ENCODE results near the gene F11R.
"Not testable (repeated sequence)": the region's sequence is repeated elsewhere in the genome, so short reads cannot be mapped to it uniquely, and the experiment has no call there.

The F11R gene

GRCh38 chr1:160992036-160992435 lies 28.9 kb downstream of the F11R start:
- H3K36me3 ChIP-seq (ENCODE audit: control insufficient read depth, insufficient read depth, low read length); H3K4me3 ChIP-seq (ENCODE audit: extremely low read depth, insufficient read depth, low read length, poor library complexity, severe bottlenecking); H3K9me3 ChIP-seq (ENCODE audit: control insufficient read depth, low read length); H3K4me1 ChIP-seq (ENCODE audit: control insufficient read depth, insufficient read depth, low read length, poor library complexity, severe bottlenecking); H3K27ac ChIP-seq (ENCODE audit: low read depth, low read length, severe bottlenecking): not testable (repeated sequence)
- WGBS, 2 experiments (ENCODE audit: insufficient coverage in 2 of 2), result 100% methylated on average over 1 to 3 of the region's 4 CpGs

GRCh38 chr1:160987359-160988050 lies 33.4 kb downstream of the F11R start:
- no peaks in the 10 kb centered on the region for H3K4me1 ChIP-seq (ENCODE audit: control insufficient read depth, insufficient read depth, low read length, poor library complexity, severe bottlenecking)
- no peak overlapping the region for H3K27ac ChIP-seq (ENCODE audit: low read depth, low read length, severe bottlenecking)
- no peaks in the 10 kb centered on the region for H3K36me3 ChIP-seq (ENCODE audit: control insufficient read depth, insufficient read depth, low read length)
- WGBS, 2 experiments (ENCODE audit: insufficient coverage in 2 of 2), result 44 to 45% methylated on average over 8 of the region's 8 CpGs
- no peak overlapping the region for H3K4me3 ChIP-seq (ENCODE audit: extremely low read depth, insufficient read depth, low read length, poor library complexity, severe bottlenecking)
- H3K9me3 ChIP-seq (ENCODE audit: control insufficient read depth, low read length), result no peaks in the 10 kb centered on the region

GRCh38 chr1:160985723-160986122 lies 35.2 kb downstream of the F11R start:
- H3K36me3 ChIP-seq (ENCODE audit: control insufficient read depth, insufficient read depth, low read length), result no peaks in the 10 kb centered on the region
- no peak overlapping the region for H3K4me3 ChIP-seq (ENCODE audit: extremely low read depth, insufficient read depth, low read length, poor library complexity, severe bottlenecking)
- no peak overlapping the region for H3K27ac ChIP-seq (ENCODE audit: low read depth, low read length, severe bottlenecking)
- peaks cover 2% of the 10 kb centered on the region for H3K4me1 ChIP-seq (ENCODE audit: control insufficient read depth, insufficient read depth, low read length, poor library complexity, severe bottlenecking)
- WGBS, 2 experiments (ENCODE audit: insufficient coverage in 2 of 2), result 95 to 100% methylated on average over 1 to 2 of the region's 4 CpGs
- no peaks in the 10 kb centered on the region for H3K9me3 ChIP-seq (ENCODE audit: control insufficient read depth, low read length)

DNA sequence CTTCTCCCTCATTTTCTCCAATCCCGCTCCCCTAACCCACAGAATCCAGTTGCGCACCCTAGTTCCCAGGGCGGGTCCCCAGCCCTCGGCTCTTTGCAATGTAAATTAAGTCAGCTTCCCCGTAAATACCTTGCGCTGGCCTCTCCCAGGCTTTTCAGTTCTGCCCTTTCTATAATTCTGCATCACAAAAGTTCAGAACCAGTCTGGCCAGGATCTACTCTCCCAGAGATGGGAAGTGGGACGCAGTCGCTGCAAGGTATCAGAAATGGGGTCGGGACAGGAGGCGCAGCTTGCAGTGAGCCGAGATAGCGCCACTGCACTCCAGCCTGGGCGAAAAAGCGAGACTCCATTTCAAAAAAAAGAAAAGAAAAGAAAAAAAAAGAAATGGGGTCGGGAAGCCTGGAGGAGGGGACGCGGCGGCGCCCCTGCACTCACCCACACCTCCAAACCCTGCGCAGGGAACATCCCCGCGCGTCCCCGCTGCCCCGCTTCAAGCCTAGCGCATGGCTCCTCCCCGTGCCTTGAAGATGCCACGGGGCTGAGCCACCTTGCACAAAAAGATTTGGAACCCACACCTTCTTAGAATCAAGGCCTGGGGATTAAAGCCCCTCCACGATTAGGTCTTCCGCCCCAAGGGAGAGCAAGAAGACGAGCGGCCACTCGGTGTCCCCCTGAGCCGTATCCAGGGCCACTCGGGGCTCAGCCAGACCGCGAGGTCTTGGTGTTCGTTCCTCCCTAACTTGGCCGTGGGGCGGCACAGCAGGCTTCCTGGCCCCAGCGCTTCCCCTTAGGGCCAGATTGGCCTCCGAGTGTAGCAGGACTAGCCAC lies 39.2 kb downstream of the F11R start:
- peak overlapping the region; percentile 1 for H3K4me3 ChIP-seq (ENCODE audit: extremely low read depth, insufficient read depth, low read length, poor library complexity, severe bottlenecking)
- 27 to 38% methylated on average over 30 to 32 of the region's 42 CpGs for WGBS, 2 experiments (ENCODE audit: insufficient coverage in 2 of 2)
- H3K36me3 ChIP-seq (ENCODE audit: control insufficient read depth, insufficient read depth, low read length), result no peaks in the 10 kb centered on the region
- no peaks in the 10 kb centered on the region for H3K9me3 ChIP-seq (ENCODE audit: control insufficient read depth, low read length)
- H3K4me1 ChIP-seq (ENCODE audit: control insufficient read depth, insufficient read depth, low read length, poor library complexity, severe bottlenecking), result peaks cover 2% of the 10 kb centered on the region
- no peak overlapping the region for H3K27ac ChIP-seq (ENCODE audit: low read depth, low read length, severe bottlenecking)

DNA sequence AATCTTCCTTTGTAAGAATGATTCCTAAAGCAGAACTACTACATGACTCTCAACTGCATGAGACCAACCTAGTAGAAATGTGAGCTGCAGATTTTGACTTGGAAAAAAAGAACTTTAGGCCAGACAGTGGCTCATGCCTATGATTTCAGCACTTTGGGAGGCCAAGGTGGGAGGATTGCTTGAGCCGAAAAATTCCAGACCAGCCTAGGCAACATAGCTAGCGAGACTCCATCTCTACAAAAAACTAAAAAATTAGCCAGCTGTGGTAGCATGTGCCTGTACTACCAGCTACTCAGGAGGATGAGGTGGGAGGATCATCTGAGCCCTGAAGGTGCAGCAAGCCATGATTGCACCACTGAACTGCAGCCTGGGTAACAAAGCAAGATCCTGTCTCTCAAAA lies 41.7 kb downstream of the F11R start:
- Histone ChIP-seq H3K27ac (ENCODE audit: low read depth, low read length, severe bottlenecking) (no peak overlapping the region), H3K9me3 (ENCODE audit: control insufficient read depth, low read length) (no peaks in the 10 kb centered on the region), H3K4me3 (ENCODE audit: extremely low read depth, insufficient read depth, low read length, poor library complexity, severe bottlenecking) (no peak overlapping the region), H3K36me3 (ENCODE audit: control insufficient read depth, insufficient read depth, low read length) (no peaks in the 10 kb centered on the region), H3K4me1 (ENCODE audit: control insufficient read depth, insufficient read depth, low read length, poor library complexity, severe bottlenecking) (peaks cover 2% of the 10 kb centered on the region)
- WGBS, 2 experiments (ENCODE audit: insufficient coverage in 2 of 2), result no CpG with 5 or more reads among the region's 2 CpGs

- 100% methylated on average over 1 to 2 of the region's 11 CpGs for WGBS, 2 experiments (ENCODE audit: insufficient coverage in 2 of 2)
- Histone ChIP-seq H3K36me3 (ENCODE audit: control insufficient read depth, insufficient read depth, low read length) (no peaks in the 10 kb centered on the region), H3K27ac (ENCODE audit: low read depth, low read length, severe bottlenecking) (no peak overlapping the region), H3K4me1 (ENCODE audit: control insufficient read depth, insufficient read depth, low read length, poor library complexity, severe bottlenecking) (peaks cover 2% of the 10 kb centered on the region), H3K4me3 (ENCODE audit: extremely low read depth, insufficient read depth, low read length, poor library complexity, severe bottlenecking) (no peak overlapping the region), H3K9me3 (ENCODE audit: control insufficient read depth, low read length) (no peaks in the 10 kb centered on the region)
These were observed 42.4 kb downstream of the F11R start for GRCh38 chr1:160978510-160978927.

- Histone ChIP-seq H3K4me3 (ENCODE audit: extremely low read depth, insufficient read depth, low read length, poor library complexity, severe bottlenecking) (no peak overlapping the region), H3K9me3 (ENCODE audit: control insufficient read depth, low read length) (no peaks in the 10 kb centered on the region), H3K4me1 (ENCODE audit: control insufficient read depth, insufficient read depth, low read length, poor library complexity, severe bottlenecking) (no peaks in the 10 kb centered on the region), H3K27ac (ENCODE audit: low read depth, low read length, severe bottlenecking) (no peak overlapping the region), H3K36me3 (ENCODE audit: control insufficient read depth, insufficient read depth, low read length) (no peaks in the 10 kb centered on the region)
- 100% methylated on average over 1 of the region's 2 CpGs; no CpG with 5 or more reads in 1 of the 2 experiments for WGBS, 2 experiments (ENCODE audit: insufficient coverage in 2 of 2)
These were observed 45.9 kb downstream of the F11R start for GRCh38 chr1:160975026-160975425.

DNA sequence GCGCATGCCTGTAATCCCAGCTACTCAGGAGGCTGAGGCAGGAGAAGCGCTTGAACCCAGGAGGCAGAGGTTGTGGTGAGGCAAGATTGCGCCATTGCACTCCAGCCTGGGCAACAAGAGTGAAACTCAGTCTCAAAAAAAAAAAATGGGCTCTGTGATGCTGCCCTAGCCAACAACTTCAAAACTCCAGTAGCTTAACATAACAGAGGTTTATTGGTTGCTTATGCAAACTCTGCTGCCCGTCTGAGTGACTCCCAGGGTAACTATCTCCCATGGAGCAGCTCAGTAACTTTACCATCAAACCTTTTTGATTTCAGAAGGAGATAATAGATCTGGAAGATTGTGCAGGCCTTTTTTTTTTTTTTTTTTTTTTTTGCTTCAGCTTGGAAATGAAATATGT lies 47.5 kb downstream of the F11R start:
- Histone ChIP-seq H3K27ac (ENCODE audit: low read depth, low read length, severe bottlenecking) (no peak overlapping the region), H3K36me3 (ENCODE audit: control insufficient read depth, insufficient read depth, low read length) (no peaks in the 10 kb centered on the region), H3K4me3 (ENCODE audit: extremely low read depth, insufficient read depth, low read length, poor library complexity, severe bottlenecking) (no peak overlapping the region), H3K9me3 (ENCODE audit: control insufficient read depth, low read length) (no peaks in the 10 kb centered on the region), H3K4me1 (ENCODE audit: control insufficient read depth, insufficient read depth, low read length, poor library complexity, severe bottlenecking) (no peaks in the 10 kb centered on the region)
- WGBS, 2 experiments (ENCODE audit: insufficient coverage in 2 of 2), result 89 to 94% methylated on average over 2 to 3 of the region's 4 CpGs

- Histone ChIP-seq H3K9me3 (ENCODE audit: control insufficient read depth, low read length) (no peaks in the 10 kb centered on the region), H3K27ac (ENCODE audit: low read depth, low read length, severe bottlenecking) (no peak overlapping the region), H3K4me1 (ENCODE audit: control insufficient read depth, insufficient read depth, low read length, poor library complexity, severe bottlenecking) (no peaks in the 10 kb centered on the region), H3K4me3 (ENCODE audit: extremely low read depth, insufficient read depth, low read length, poor library complexity, severe bottlenecking) (no peak overlapping the region), H3K36me3 (ENCODE audit: control insufficient read depth, insufficient read depth, low read length) (no peaks in the 10 kb centered on the region)
- WGBS, 2 experiments (ENCODE audit: insufficient coverage in 2 of 2), result 57 to 63% methylated on average over 3 of the region's 3 CpGs
These were observed 48.0 kb downstream of the F11R start for GRCh38 chr1:160972939-160973338.

DNA sequence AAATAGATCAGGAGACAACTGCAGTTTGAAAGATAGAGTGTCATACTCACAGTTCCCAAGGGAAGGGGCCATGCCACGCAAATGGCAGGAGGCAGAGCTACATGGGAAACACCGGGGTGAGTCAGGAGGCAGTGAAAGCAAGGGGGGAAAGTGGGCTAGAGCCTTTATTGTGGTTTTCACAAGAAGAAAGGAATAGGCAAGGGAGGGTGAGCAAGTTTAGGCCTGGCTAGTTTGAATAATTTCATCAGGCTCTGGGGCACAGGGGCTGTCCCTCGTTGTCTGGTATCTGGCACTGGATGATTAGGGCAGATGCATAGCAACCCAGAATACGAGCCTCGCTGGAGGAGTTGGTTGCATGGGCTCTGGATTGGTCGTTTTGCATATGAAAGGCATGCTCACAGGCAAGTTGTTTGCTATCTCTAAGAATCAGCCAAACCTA lies 49.3 kb downstream of the F11R start:
- H3K4me3 ChIP-seq (ENCODE audit: extremely low read depth, insufficient read depth, low read length, poor library complexity, severe bottlenecking), result no peak overlapping the region
- no peaks in the 10 kb centered on the region for H3K9me3 ChIP-seq (ENCODE audit: control insufficient read depth, low read length)
- 30 to 31% methylated on average over 5 of the region's 6 CpGs for whole genome bisulfite sequencing, 2 experiments (ENCODE audit: insufficient coverage in 2 of 2)
- H3K36me3 ChIP-seq (ENCODE audit: control insufficient read depth, insufficient read depth, low read length), result no peaks in the 10 kb centered on the region
- no peaks in the 10 kb centered on the region for H3K4me1 ChIP-seq (ENCODE audit: control insufficient read depth, insufficient read depth, low read length, poor library complexity, severe bottlenecking)
- no peak overlapping the region for H3K27ac ChIP-seq (ENCODE audit: low read depth, low read length, severe bottlenecking)

DNA sequence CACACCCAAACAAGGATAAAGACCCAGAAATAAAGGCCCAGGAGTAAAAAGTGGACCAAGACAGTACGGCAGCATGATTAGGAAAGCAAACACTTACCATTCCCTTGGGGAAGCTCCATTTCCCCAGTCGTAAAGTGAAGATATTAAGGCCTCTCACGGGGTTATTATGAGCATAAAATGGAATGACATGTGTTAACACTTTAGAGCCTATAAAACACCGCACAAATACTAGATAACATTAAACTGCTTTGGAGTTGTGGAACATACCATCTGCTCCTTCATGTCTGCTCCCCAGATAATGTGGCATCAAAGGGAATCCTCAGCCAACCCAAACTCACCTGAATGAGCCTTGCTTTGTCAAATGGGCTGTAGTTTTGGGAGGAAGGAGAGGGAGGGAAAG lies 57.4 kb downstream of the F11R start:
- 50% methylated on average over 2 of the region's 4 CpGs; no CpG with 5 or more reads in 1 of the 2 experiments for WGBS, 2 experiments (ENCODE audit: insufficient coverage in 2 of 2)
- H3K27ac ChIP-seq (ENCODE audit: low read depth, low read length, severe bottlenecking), result no peak overlapping the region
- no peaks in the 10 kb centered on the region for H3K36me3 ChIP-seq (ENCODE audit: control insufficient read depth, insufficient read depth, low read length)
- H3K4me1 ChIP-seq (ENCODE audit: control insufficient read depth, insufficient read depth, low read length, poor library complexity, severe bottlenecking), result no peaks in the 10 kb centered on the region
- no peaks in the 10 kb centered on the region for H3K9me3 ChIP-seq (ENCODE audit: control insufficient read depth, low read length)
- H3K4me3 ChIP-seq (ENCODE audit: extremely low read depth, insufficient read depth, low read length, poor library complexity, severe bottlenecking), result no peak overlapping the region
